Activated CD8-positive, alpha-beta T cell treated with anti-CD3 and anti-CD28 coated beads for 36 hours (primary cell): ENCODE data around the gene PACRG. TPM values are rescaled to one million over a fixed set of nuclear protein-coding genes. Genes with fewer than 3 reads are reported as not detected.

Experiments
- ATAC-seq: fragments of 200-7000 bp; cut with Tn5 transposase; one replicate; pipeline ENCODE4 v1.10.0; 2021; ENCODE audit warnings: mild to moderate bottlenecking, moderate library complexity
- CTCF ChIA-PET: fragments of 350-600 bp; sonication (Branson Sonifier 250); formaldehyde crosslinking; loops from one replicate; lab custom pipeline; 2021; ENCODE audit warnings: antibody characterized with exemption; lab: Charles Lee
- POLR2A ChIA-PET: fragments of 350-600 bp; sonication (Branson Sonifier 250); formaldehyde crosslinking; loops from one replicate; lab custom pipeline; 2021; ENCODE audit warnings: antibody characterized with exemption; lab: Charles Lee
- DNase-seq: peaks from one replicate; pipeline ENCODE4 v3.0.0-alpha.2; 2020
- H3K27ac Mint-ChIP-seq: one replicate; pipeline ENCODE4 v1.8.0; 2021; ENCODE audit warnings: mild to moderate bottlenecking, mixed read lengths
- H3K27me3 Mint-ChIP-seq: one replicate; pipeline ENCODE4 v1.8.0; 2021; ENCODE audit warnings: mixed read lengths
- H3K36me3 Mint-ChIP-seq: one replicate; pipeline ENCODE4 v1.8.0; 2021; ENCODE audit warnings: low read depth, mixed read lengths
- H3K4me1 Mint-ChIP-seq: one replicate; pipeline ENCODE4 v1.8.0; 2021; ENCODE audit warnings: low read depth, mixed read lengths
- H3K4me3 Mint-ChIP-seq: one replicate; pipeline ENCODE4 v1.8.0; 2021; ENCODE audit warnings: mild to moderate bottlenecking, moderate library complexity, mixed read lengths
- H3K9me3 Mint-ChIP-seq: one replicate; pipeline ENCODE4 v1.8.0; 2021; ENCODE audit warnings: mixed read lengths
- intact Hi-C: fragments of 100-400 bp; cut with micrococcal nuclease; formaldehyde crosslinking; loops from one replicate; pipeline ENCODE4 v1.10.0; 2022
- total RNA-seq, 2 experiments: library from RNA; stranded (reverse); gene quantifications; one replicate each; pipeline ENCODE4 v1.2.3, GENCODE V29; 2021
- TF ChIP-seq, protein P1 (sequence below): fragments of 200-600 bp; IDR thresholded peaks from one replicate; pipeline ENCODE4 v1.8.0; 2022; ENCODE audit warnings: antibody characterized with exemption, mild to moderate bottlenecking

Gene PACRG
- total RNA-seq, 2 experiments from 2014 or later = not detected

DNA sequence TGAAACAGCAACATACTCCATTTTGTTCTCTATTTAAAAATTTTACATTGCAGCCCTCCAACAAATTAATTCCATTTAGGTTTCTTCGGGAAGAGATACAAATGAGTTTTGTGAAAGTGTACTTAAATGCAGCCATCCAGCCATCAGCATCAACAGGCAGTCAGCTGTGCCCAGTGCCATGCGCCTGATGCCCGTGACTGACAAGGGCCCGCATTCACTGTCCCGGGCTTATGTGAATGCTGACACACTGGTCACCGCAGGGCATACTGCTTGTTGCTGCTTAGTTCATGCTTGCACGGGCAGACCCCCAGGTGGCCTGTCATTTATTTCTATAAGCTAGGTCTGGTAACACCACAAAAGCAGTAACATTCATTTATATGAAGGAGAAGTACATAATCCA lies 461.8 kb downstream of the PACRG start:
- TF ChIP-seq, protein P1, sequence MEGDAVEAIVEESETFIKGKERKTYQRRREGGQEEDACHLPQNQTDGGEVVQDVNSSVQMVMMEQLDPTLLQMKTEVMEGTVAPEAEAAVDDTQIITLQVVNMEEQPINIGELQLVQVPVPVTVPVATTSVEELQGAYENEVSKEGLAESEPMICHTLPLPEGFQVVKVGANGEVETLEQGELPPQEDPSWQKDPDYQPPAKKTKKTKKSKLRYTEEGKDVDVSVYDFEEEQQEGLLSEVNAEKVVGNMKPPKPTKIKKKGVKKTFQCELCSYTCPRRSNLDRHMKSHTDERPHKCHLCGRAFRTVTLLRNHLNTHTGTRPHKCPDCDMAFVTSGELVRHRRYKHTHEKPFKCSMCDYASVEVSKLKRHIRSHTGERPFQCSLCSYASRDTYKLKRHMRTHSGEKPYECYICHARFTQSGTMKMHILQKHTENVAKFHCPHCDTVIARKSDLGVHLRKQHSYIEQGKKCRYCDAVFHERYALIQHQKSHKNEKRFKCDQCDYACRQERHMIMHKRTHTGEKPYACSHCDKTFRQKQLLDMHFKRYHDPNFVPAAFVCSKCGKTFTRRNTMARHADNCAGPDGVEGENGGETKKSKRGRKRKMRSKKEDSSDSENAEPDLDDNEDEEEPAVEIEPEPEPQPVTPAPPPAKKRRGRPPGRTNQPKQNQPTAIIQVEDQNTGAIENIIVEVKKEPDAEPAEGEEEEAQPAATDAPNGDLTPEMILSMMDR = no peak
- ChIA-PET CTCF (no interaction called here), POLR2A (no interaction called here)
- Mint-ChIP-seq H3K4me1 (no peaks in the 10 kb centered on the region), H3K4me3 (no peak overlapping the region), H3K27ac (no peak overlapping the region), H3K9me3 (no peaks in the 10 kb centered on the region), H3K36me3 (no peaks in the 10 kb centered on the region), H3K27me3 (peaks cover 2% of the 10 kb centered on the region)
- ATAC-seq (no peak), DNase-seq (no peak)
- intact Hi-C loops = no loop called here

DNA sequence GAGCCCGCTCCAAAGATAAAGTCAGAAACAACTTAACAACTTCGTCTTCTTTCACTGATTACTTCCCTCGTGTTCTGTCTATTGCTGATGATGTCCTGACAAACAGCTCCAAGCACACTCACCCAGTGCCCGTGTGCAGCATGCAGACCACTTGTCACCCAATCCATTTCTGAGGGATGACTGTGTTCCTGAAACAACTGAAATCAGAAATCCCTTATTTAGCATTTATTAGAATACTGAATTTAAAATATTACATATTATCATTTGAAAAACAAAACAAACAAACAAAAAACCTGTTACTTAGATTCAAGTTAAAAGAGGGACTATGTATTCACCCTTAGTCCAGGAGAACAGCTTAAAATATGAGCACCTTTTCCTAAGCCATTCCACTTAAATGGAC lies 463.0 kb downstream of the PACRG start:
- no peak for ATAC-seq
- TF ChIP-seq, protein P1 = no peak
- DNase-seq = no peak
- CTCF ChIA-PET = no interaction called here
- Mint-ChIP-seq H3K4me1 (no peaks in the 10 kb centered on the region), H3K36me3 (no peaks in the 10 kb centered on the region), H3K27me3 (peaks cover 2% of the 10 kb centered on the region), H3K27ac (no peak overlapping the region), H3K9me3 (no peaks in the 10 kb centered on the region), H3K4me3 (no peak overlapping the region)
- POLR2A ChIA-PET = no interaction called here
- intact Hi-C loops = no loop called here

DNA sequence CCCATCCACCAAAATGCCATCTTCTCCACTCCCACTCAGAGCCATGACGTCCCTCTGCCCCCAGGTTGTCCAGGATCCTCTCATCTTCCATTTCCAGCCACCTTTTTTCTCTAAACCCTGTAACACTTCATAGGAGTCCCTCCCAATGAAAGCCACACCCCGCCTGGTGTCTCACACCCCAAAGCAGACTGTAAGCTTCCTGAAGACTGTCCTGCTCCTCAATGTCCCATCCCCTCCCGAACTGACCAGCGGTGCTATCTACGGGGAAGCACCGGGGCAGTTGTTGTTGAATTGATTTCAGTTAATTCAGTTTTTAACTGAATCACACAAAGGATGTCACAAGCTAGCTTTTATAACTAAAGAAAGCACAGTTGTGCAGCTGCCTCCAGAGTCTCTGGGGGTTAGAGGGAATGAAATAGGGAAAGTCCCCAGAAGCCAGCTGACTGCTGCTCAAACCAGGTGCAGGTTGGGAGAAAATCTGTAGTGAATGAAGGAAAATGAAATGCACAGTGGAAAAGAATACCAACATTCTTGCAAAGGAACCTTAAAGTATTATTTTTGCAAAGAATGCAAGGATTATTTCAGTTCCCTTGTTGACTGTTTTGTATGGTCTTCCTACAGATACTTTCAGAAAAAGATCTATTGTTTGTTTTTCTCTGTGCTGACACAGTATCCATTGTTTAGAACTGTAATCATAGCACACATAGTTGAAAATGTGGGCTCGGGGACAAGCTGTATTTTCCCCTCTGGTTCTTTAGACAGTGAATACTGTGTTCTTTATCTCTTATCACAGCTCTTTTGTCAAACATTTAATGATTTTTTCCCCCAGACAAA lies 464.1 kb downstream of the PACRG start:
- TF ChIP-seq, protein P1 = no peak
- H3K4me3 Mint-ChIP-seq = no peak overlapping the region

DNA sequence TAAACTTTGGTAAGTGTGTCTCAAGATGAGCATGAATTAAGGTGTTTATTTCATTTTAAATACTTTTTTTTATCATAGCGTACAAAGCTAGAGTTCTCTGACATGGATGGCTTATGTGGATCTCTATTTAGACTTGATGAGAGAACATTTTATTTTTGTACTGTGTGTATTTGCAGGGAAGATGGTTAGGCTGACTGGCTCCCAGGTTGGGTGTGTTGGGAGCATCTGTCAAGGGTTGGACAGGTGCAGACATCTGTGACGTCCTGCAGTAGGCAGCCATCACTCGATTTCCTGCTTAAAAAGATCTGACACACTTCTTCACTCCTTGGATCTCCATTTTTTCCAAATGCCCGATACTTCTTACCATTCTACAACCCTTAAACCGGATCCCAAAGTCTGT lies 464.8 kb downstream of the PACRG start:
- DNase-seq (no peak), ATAC-seq (no peak)
- CTCF ChIA-PET = no interaction called here
- H3K4me1 Mint-ChIP-seq = no peaks in the 10 kb centered on the region
- H3K9me3 Mint-ChIP-seq = no peaks in the 10 kb centered on the region
- H3K4me3 Mint-ChIP-seq = no peak overlapping the region
- H3K27me3 Mint-ChIP-seq = peaks cover 5% of the 10 kb centered on the region
- intact Hi-C loops = no loop called here
- no peaks in the 10 kb centered on the region for H3K36me3 Mint-ChIP-seq
- TF ChIP-seq, protein P1 = no peak
- POLR2A ChIA-PET = no interaction called here
- no peak overlapping the region for H3K27ac Mint-ChIP-seq

More for the DNA sequence above, 464.1 kb downstream of the PACRG start:
- ChIA-PET CTCF (no interaction called here), POLR2A (no interaction called here)
- Mint-ChIP-seq H3K36me3 (no peaks in the 10 kb centered on the region), H3K27me3 (peaks cover 5% of the 10 kb centered on the region), H3K4me1 (no peaks in the 10 kb centered on the region), H3K27ac (no peak overlapping the region), H3K9me3 (no peaks in the 10 kb centered on the region)
- ATAC-seq (no peak), DNase-seq (no peak)
- intact Hi-C loops = no loop called here

DNA sequence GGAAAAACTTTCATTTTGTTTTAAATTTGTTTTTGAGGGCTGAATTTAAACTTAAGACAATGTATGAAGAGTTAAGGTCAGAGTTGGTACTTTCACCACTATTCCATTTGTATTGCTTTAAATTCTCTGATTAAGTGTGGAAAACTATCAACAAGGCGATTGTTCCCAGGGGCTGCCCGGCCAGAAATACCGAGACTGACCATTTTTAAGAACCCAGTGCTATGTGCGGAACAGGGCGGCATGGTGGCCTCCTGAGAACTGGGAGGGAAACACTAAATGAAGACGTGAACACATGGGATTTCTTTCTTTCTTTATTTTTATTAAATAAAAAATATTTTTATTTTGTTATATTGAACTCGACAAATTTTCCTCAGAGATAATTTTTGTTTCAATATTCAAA lies 465.6 kb downstream of the PACRG start:
- POLR2A ChIA-PET = no interaction called here
- ATAC-seq (no peak), DNase-seq (no peak)
- peaks cover 5% of the 10 kb centered on the region for H3K27me3 Mint-ChIP-seq
- no peak overlapping the region for H3K27ac Mint-ChIP-seq
- TF ChIP-seq, protein P1 = no peak
- H3K36me3 Mint-ChIP-seq = no peaks in the 10 kb centered on the region
- H3K4me1 Mint-ChIP-seq = no peaks in the 10 kb centered on the region
- H3K9me3 Mint-ChIP-seq = no peaks in the 10 kb centered on the region
- H3K4me3 Mint-ChIP-seq = no peak overlapping the region
- intact Hi-C loops = no loop called here
- CTCF ChIA-PET = no interaction called here
